ENCODE measurements around the gene SGPL1.

Gene SGPL1

DNA sequence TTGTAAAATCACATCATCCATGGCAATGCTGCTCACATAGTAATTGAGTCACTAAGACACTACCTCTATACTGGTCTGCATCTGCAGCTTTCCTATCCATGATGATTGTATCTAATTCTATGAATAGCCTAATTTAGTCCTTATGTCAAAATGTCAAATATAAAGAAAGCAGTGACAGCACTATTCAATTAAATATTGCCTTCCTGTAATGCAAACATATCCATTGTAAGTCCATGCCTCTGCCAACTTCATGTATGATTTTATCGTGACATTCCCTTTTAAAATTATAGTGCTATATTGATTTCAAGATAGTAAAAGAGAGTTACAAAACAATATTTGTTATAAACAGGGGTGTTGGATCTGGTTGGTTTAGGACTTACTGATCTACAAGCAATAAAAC lies 4.8 kb upstream of the SGPL1 start:
- DNase-seq (ENCODE audit: low spot score) = no peak

GRCh38 chr10:70811881-70812280 lies 3.9 kb upstream of the SGPL1 start:
- DNase-seq (ENCODE audit: low spot score) = no peak

GRCh38 chr10:70812814-70813213 lies 2.9 kb upstream of the SGPL1 start:
- DNase-seq (ENCODE audit: low spot score) = no peak

- no peak for DNase-seq (ENCODE audit: low spot score)
Observed at GRCh38 chr10:70814126-70814525, 1.6 kb upstream of the SGPL1 start.

DNA sequence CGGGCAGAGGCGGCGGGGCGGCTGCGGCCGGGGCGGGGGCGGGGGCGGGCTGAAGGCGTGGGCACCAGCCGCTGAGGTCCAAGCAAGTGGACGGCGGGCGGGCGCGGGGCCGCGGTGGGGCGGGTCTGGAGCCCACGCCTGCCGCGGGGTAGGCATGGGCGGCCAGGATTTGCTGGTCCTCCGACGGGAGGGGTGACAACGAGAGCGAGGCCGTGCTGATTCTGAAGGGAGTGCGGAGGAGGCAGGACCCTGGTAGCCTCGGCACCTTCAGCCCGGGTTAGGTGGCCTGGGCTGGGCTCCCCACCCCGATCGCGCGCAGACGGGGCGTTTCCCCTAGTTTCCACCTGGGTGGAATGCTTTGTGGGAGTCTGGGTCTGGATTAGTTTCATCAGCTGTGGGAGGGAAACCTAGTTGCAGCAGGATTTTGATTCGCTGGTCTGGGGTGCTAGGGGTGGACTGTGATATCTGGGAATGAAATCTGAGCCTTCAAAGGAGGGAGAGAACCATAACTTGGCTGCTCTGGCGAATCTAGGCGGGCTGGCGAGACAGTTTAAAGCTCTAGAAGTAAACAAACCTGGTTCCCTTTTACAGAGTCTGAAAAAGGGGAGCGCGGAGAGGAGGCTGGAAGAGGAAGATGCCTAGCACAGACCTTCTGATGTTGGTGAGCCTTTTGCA lies 609 bp downstream of the SGPL1 start:
- peak; percentile 57 for DNase-seq (ENCODE audit: low spot score)

DNA sequence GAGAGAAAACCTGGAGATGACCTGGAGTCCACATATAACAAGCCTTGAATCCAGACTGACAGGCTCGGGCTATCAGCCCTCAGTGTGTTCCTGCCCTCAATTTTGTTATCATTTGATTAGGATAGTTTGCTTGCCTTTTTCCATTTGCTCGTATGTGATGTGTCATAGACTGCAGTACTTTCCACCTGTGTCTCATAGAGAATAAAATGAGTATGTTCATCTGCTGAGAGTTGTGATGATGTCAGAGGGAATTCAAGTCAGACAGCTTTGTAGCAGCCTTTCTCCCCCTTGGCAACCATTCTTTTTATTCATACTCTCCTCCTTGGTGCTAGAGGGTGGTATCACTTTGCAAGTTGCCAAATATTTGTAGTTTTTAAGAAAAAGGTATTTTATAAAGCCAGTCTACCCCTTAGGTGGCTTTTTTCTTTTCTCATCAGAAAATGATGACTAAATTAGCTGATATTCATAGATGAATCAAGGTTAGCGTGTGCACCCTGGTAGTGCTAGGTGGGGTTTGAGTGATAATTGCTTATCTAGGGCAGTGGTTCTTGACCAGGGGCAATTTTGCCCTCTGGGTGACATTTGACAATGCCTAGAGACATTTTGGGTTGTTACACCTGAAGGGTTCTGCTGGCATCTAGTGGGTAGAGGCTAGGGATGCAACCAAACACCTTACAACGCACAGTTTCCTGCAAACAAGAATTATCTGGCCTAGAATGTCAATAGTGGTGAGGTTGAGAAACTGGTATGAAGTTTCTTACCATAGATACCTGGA lies 5.4 kb downstream of the SGPL1 start:
- DNase-seq (ENCODE audit: low spot score) = no peak

- DNase-seq (ENCODE audit: low spot score) = no peak
Observed at GRCh38 chr10:70822076-70822820, 6.5 kb downstream of the SGPL1 start.

GRCh38 chr10:70827086-70827757 lies 11.5 kb downstream of the SGPL1 start:
- DNase-seq (ENCODE audit: low spot score) = no peak

- no peak for DNase-seq (ENCODE audit: low spot score)
Observed at GRCh38 chr10:70828923-70829322, 13.2 kb downstream of the SGPL1 start.

DNA sequence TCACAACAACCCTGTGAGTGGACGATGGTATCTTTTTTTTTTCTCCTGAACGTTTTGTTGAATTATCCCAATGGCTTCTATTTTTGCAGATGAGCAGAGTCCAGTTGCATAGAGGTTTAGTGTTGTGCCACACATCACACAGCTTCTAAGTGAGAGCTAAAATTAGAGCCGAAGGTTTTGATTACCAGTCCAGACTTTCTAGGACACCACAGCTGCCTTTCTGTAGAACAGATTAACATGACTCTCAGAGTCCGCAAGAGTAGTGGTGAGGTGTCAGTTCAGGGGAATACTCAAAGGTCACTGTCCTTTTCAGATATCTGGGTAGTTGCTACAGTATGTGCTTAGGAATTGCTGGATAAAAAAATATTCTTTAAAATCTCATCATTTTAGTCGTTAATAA lies 13.8 kb downstream of the SGPL1 start:
- DNase-seq (ENCODE audit: low spot score) = no peak

DNA sequence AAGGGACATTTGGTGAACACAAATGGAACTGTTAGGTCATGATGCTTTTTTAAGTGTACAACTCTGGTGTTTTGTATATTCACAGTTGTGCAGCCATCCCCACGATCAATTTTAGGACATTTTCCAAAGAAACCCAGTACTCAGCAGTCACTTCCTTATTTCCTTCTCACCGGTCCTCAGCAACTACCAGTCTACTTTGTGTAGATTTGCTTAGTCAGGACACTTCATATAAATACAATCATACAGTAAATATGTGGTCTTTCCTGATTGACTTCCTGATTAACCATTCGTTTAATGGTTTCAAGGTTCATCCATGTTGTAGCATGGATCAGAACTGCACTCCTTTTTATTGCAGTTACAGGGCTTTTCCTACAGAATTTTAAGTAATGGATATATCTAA lies 14.4 kb downstream of the SGPL1 start:
- no peak for DNase-seq (ENCODE audit: low spot score)

DNA sequence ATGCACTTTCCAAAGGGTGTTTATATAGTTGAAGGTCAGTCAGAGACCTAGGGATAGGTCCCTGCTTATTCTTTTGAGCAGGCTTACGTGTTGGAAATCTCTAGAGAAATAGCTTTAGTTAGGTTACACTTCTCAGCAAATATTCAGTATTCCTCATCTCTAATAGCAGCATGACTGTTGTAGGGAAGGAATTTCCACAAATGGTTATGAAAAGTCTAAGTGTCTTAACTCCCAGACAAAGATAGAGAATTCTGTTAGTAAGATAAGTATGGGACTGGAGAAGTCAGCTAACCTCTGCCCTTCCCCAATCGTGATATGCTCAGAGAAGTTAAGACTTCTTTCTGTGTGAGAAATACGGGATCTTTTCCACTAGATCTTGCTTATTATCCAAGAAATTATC lies 16.5 kb downstream of the SGPL1 start:
- DNase-seq (ENCODE audit: low spot score) = no peak

GRCh38 chr10:70832852-70833528 lies 17.2 kb downstream of the SGPL1 start:
- no peak for DNase-seq (ENCODE audit: low spot score)

DNA sequence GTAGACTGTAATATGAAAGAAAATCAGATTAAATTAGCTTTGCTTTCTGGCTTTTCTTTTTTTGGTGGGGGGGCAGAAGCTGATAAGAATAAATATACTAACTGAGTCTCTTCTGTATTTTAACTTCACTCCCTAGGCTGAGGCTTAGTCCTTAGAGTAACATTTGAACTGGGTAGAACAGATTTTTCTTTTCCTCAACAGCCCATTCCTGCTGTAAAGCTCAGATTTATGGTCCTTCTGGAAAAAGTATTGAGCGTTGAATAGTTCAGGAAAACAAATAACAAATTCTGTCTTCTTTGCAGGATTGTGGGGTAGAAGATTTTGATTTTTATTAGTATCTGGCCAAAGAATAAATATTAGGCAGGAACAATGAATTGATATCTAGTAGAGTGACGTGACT lies 17.9 kb downstream of the SGPL1 start:
- no peak for DNase-seq (ENCODE audit: low spot score)

DNA sequence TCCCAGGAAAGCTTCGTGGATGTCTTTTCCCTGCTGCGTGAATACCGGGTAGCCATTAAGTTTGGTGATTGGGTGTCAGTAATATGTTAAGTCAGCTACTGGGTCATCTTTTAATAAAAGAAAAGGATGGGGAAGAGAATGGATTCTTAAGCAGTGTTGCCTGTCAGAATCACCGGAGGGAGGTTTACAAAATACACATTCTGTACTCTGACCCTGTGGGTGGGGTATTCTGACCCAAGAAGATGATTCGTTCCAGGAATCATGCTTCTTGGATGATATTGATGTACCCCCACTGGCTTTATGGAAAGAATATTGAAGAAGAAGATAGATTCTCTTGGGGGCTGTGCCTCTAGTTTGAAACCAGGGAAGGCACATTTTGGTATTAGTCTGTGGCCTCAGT lies 18.3 kb downstream of the SGPL1 start:
- DNase-seq (ENCODE audit: low spot score) = no peak

GRCh38 chr10:70834441-70835151 lies 18.8 kb downstream of the SGPL1 start:
- no peak for DNase-seq (ENCODE audit: low spot score)

- no peak for DNase-seq (ENCODE audit: low spot score)
Observed at GRCh38 chr10:70836319-70836718, 20.6 kb downstream of the SGPL1 start.

- DNase-seq (ENCODE audit: low spot score) = no peak
Observed at GRCh38 chr10:70837660-70838059, 21.9 kb downstream of the SGPL1 start.

DNA sequence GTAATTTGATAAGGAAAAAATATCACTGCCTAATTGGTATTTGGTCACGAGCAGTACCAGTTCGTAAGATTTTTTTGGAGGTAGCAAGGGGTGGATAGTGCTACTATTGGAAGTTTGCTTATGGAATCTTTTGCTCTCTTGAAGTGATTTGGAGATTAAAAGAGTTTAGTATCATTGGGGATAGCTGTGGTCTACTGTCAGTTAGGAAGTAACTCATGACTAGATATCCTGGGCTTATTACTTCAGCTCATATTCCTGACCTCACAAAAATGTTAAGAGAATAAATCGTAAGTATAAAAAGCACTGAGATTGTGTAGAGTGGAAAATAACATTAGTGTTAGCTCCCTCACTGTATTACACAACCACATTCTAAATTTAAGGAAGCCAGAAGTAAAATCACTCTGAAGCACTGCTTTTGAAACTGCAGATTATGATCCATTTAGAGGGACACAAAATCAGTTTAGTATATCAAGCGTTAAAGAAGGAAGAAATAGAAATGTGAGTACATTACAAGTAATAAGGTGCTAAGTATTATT lies 22.6 kb downstream of the SGPL1 start:
- DNase-seq (ENCODE audit: low spot score) = no peak

- DNase-seq (ENCODE audit: low spot score) = no peak
Observed at GRCh38 chr10:70840836-70841235, 25.1 kb downstream of the SGPL1 start.

DNA sequence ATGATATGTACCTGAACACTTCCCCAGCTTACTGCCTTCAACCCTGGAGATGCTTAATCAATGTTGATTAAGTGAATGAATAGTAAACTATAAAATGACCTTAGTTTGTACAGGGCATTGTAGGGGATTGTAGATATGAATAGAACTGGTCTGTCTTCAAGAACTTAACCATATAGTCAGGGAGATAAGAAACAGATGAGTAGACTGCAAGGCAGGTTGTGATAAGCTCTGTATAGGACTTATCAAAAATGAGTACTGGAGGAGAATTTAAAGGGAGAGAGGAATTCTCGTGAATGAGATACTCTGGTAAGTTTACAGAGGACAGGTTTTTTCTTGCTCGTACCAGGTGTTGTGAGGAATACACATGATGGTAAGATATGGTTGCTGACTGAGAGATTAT lies 27.6 kb downstream of the SGPL1 start:
- no peak for DNase-seq (ENCODE audit: low spot score)

All from HuH-7.5 (cell line).